HG03039 (cell line): ENCODE data around the gene PPIL1.
"Not testable (repeated sequence)": the region's sequence is repeated elsewhere in the genome, so short reads cannot be mapped to it uniquely, and the experiment has no call there.

ENCODE experiments used
- ATAC-seq: cut with Tn5 transposase; IDR thresholded peaks from one replicate; pipeline ENCODE4 v1.9.1; 2021; ENCODE audit warnings: mild to moderate bottlenecking, moderate library complexity; ENCODE audit not compliant: unreplicated experiment

Gene PPIL1

DNA sequence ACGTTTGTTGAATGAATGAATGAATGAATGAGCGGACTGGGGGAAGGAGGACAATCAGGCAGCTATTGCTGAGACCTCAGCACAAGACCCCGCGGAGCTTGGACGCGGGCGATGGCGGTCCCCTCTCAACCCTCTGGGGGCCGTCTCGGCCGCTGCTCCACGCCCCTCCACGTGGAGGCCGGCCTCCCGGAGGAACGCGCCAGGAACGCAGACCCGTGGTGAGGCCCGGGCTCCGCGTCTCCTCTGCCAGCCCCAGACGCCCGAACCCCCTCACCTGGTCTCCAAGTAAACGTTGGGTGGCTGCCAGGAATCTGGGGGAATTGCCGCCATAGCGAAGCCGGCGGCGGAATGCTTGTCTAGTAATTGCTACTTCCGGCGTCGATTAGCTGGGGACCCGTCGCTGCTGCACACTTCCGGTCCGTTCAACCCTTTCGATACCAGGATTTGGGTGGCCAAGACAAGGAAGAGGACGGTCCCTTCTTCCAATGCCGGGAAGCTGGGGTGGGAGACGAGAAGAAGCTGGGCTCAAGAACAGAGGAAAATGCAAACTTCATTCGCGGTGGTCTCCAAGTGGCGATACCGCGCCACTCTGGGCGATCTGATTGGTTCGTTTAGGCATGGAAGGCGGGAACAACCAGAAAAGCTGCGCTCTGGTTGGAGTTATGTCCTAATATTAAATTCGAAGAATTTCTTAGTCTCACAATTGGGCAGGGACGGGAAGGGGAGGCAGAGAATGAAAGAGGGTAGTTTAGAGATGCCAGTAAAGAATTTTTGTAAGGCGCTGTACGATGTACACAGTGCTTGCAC, at the start of gene PPIL1:
PPIL1 (minus strand) TSS at position 361 of the 807 bp plus-strand sequence; CDS start at position 330, 31 bp downstream.
- peak; percentile 66 for ATAC-seq

GRCh38 chr6:36924131-36924530, 49.5 kb upstream of the PPIL1 start:
- ATAC-seq, result no peak

- no peak for ATAC-seq
Measured at GRCh38 chr6:36920546-36920945, 45.9 kb upstream of the PPIL1 start.

GRCh38 chr6:36920049-36920448, 45.4 kb upstream of the PPIL1 start:
- no peak for ATAC-seq

GRCh38 chr6:36917541-36918193, 43.1 kb upstream of the PPIL1 start:
- ATAC-seq, result no peak

DNA sequence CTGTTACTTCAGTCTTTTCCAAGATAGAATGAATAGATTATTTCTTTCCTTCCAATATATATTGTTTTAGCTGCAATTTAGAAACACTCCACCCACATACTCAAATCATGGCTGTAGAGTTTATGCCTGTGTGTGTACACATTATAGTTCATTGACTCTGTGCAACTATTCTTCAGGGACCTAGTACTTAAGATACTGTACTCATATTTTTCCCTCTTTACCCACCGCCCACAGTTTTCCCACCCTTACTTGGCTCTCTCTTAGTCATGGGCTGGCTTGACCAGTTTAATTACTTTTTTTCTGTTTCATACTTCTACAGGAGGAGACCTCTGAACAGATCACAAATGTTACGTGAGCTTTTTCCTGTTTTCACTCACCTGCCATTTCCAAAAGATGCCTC, 41.5 kb upstream of the PPIL1 start:
- ATAC-seq, result no peak

GRCh38 chr6:36915599-36915998, 41.0 kb upstream of the PPIL1 start:
- ATAC-seq, result no peak

- ATAC-seq, result no peak
Measured at GRCh38 chr6:36914227-36914794, 39.7 kb upstream of the PPIL1 start.

DNA sequence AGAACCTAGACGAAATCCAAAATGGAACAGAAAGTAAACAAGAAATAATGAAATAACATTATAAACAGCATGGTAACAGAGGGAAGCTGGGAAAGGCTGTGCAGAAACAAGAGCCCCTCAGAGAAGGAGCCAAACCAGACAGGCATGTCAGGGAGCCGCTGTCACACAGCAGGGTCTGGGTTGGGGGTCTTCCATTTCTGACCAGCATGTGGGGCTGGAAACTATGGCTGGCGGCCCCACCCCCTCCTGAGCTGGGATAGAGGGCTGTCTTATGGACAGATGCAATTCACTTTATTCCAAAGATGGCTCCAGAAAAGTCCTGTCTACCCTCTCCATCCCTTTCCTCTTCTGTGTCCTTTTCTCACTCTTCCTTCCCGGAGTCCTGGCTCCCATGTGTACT, 38.5 kb upstream of the PPIL1 start:
- no peak for ATAC-seq

DNA sequence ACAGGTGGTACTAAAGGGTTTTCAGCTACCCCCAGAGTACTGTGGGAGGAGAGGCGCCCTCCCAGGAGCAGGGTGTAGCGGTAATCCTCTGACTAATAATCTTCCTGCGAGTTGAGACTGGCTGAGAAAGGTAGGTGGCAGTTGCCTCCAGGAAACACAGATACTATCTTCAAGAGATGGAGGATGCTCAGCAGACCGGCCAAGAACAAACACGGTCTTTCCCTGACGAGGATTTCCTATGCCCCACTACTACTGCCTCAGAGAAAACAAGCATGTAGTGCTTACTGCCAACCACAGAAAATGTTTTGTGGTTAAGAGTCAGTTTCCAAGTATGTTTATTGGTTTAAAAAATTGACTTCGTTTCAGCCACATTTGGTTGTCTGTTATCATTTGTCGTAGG, 38.0 kb upstream of the PPIL1 start:
- peak; percentile 71 for ATAC-seq

GRCh38 chr6:36912030-36912454, 37.4 kb upstream of the PPIL1 start:
- ATAC-seq, result no peak

DNA sequence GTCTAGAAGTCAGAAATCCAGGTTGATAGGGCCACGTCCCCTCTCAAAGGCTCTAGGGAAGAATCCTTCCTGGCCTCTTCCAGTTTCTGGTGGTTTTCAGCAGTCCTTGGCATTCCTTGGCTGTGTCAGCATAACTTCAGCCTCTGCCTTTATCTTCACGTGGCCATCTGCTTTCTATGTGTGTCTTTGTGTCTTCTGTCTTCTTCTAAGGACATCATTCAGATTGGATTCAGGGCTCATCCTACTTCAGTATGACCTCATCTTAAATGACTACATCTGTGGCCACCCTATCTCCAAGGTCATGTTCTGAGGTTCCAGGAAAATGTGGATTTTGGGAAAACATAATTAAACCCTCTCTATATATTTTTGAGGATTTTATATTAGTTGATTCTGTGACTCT, 34.1 kb upstream of the PPIL1 start:
- ATAC-seq, result no peak

- ATAC-seq, result no peak
Measured at GRCh38 chr6:36907781-36908180, 33.2 kb upstream of the PPIL1 start.

DNA sequence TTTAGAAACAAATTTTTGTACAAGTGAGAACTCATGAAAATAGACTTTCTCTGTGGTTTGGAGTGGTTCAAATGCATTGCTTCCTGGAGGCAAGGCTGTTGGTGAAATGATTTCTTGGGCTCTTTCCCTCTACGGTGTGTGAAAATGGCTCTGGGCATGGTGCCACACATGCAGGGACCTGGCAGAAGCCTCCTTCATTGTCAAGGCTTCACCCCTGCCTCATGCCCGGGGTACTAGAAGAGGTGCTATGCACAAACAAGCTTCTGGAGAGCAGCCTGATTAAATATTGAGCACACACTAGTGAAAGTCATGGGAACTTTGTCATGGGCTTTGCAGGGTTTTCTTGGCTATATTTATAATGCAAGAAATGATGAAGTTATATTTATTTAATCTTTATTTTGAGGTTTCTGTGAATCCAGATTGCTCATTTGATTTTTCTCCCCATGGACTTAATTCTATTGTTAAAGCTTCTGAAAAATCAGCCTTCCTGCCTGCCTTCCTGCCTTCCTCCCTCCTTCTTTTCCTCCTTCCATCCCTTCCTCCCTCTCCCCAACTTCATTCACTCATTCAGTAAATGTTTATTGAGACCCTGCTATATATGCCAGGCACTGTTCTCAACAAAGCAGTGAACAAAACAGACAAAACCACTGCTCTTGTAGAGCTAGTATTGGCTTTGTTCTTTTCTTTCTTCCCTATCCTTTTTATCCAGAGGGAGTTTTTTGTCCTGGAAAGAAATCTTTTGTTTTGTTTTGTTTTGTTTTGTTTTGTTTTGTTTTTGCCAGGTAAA, 32.1 kb upstream of the PPIL1 start:
- no peak for ATAC-seq

GRCh38 chr6:36904851-36905393, 30.3 kb upstream of the PPIL1 start:
- ATAC-seq, result no peak

- no peak for ATAC-seq
Measured at GRCh38 chr6:36904114-36904513, 29.5 kb upstream of the PPIL1 start.

- ATAC-seq, result no peak
Measured at GRCh38 chr6:36897609-36898008, 23.0 kb upstream of the PPIL1 start.

DNA sequence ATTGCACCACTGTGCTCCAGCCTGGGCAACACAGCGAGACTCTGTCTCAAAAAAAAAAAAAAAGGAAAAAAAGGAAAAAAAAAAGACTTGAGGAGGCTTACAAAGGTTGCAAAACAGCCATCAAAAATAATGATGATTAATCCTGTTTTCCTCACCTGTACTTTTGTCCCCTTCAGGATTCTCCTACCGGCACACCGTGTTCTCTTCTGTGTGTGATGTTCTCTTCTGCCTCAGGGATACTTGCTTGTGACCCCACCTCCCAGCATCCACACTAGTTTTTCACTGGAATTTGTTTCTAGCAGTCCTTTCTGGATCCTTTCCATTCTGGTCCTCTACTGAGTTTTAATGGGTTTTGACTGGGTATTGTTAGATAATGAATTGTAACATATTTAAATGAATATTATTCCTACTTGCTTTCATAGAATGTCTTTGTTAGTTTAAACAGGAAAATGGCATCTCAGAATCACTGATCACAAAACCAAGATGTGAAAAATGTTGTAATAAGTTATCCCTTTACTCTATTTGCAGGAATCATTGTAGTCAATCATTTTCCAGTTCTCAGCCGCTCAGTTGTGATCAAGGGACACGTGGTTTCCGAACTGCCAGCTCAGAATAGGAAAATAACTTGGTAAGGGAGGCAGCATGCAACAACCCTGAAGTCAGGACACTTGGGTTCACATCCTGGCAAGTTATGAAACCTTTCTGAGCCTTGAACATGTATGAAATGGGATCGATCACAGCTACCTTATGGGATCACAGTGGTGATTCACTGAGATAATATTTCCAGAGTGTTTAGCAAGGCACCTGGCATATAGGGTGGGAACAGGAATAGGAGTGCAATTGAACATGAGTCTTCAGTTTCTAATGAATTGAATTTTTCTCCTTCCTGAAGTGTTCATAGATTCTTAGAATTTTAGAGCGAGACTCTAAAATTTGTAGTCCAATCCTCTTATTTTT, 19.7 kb upstream of the PPIL1 start:
- no peak for ATAC-seq

- ATAC-seq, result not testable (repeated sequence)
Measured at GRCh38 chr6:36891153-36891552, 16.6 kb upstream of the PPIL1 start.
